DND-41 (cell line): ENCODE measurements around the gene C1orf21.

Experiments used
- CTCF ChIP-seq: IDR thresholded peaks from 2 replicates; pipeline ENCODE4 v1.5.1; 2012; ENCODE audit warnings: borderline replicate concordance, low read length, moderate library complexity, mild to moderate bottlenecking; ENCODE audit not compliant: poor library complexity, severe bottlenecking; ENCODE audit errors: extremely low read depth
- EZH2 ChIP-seq: IDR thresholded peaks from 3 replicates; pipeline ENCODE4 v1.6.1; 2012; ENCODE audit warnings: borderline replicate concordance, low read depth, mild to moderate bottlenecking, moderate library complexity, low read length, inconsistent platforms; ENCODE audit not compliant: severe bottlenecking

- TF ChIP-seq CTCF: no peak
- TF ChIP-seq EZH2: no peak
Observed at GRCh38 chr1:184542291-184542690, 155.5 kb downstream of the C1orf21 start.
